Kidney epithelial cell (primary cell): ENCODE results near the gene TMEM190. TPM values are rescaled to one million over a fixed set of nuclear protein-coding genes. Genes with fewer than 3 reads are reported as not detected.

Experiments
- DNase-seq: peaks from one replicate; pipeline ENCODE4 v3.0.0-alpha.2; 2010; ENCODE audit warnings: low read depth
- H3K27me3 ChIP-seq: 2 replicates; pipeline ENCODE4 v1.6.0; 2011; ENCODE audit warnings: low read length; ENCODE audit not compliant: control insufficient read depth, insufficient read depth
- H3K36me3 ChIP-seq: 2 replicates; pipeline ENCODE4 v1.5.1; 2011; ENCODE audit warnings: low read length; ENCODE audit not compliant: control insufficient read depth, insufficient read depth
- H3K4me3 ChIP-seq: 2 replicates; pipeline ENCODE4 v1.5.1; 2011; ENCODE audit warnings: low read depth, mild to moderate bottlenecking, control low read depth, low read length
- total RNA-seq: library from RNA; depleted of rRNA; stranded (reverse); fragments of >200 nt; gene quantifications from 2 replicates; pipeline ENCODE4 v1.2.3, GENCODE V29; 2015
- TF ChIP-seq, protein P1 (sequence below): IDR thresholded peaks from 2 replicates; pipeline ENCODE4 v1.5.1; 2011; ENCODE audit warnings: mild to moderate bottlenecking, moderate library complexity, low read length, control low read depth, inconsistent platforms; ENCODE audit not compliant: insufficient read depth, poor library complexity, severe bottlenecking

The TMEM190 gene
- total RNA-seq, 1 donor from 2014 or later: not detected

GRCh38 chr19:55339889-55340783 is 36.5 kb upstream of the TMEM190 start:
- Histone ChIP-seq H3K4me3 (peak overlapping the region; percentile 86), H3K36me3 (peaks cover 1% of the 10 kb centered on the region), H3K27me3 (no peaks in the 10 kb centered on the region)
- no peak for DNase-seq
- TF ChIP-seq, protein P1, sequence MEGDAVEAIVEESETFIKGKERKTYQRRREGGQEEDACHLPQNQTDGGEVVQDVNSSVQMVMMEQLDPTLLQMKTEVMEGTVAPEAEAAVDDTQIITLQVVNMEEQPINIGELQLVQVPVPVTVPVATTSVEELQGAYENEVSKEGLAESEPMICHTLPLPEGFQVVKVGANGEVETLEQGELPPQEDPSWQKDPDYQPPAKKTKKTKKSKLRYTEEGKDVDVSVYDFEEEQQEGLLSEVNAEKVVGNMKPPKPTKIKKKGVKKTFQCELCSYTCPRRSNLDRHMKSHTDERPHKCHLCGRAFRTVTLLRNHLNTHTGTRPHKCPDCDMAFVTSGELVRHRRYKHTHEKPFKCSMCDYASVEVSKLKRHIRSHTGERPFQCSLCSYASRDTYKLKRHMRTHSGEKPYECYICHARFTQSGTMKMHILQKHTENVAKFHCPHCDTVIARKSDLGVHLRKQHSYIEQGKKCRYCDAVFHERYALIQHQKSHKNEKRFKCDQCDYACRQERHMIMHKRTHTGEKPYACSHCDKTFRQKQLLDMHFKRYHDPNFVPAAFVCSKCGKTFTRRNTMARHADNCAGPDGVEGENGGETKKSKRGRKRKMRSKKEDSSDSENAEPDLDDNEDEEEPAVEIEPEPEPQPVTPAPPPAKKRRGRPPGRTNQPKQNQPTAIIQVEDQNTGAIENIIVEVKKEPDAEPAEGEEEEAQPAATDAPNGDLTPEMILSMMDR: no peak

- TF ChIP-seq, protein P1: peak; percentile 50
- Histone ChIP-seq H3K4me3 (peak overlapping the region; percentile 86), H3K27me3 (no peaks in the 10 kb centered on the region), H3K36me3 (peaks cover 1% of the 10 kb centered on the region)
- no peak for DNase-seq
These were observed 35.9 kb upstream of the TMEM190 start for GRCh38 chr19:55340784-55341147.

DNA sequence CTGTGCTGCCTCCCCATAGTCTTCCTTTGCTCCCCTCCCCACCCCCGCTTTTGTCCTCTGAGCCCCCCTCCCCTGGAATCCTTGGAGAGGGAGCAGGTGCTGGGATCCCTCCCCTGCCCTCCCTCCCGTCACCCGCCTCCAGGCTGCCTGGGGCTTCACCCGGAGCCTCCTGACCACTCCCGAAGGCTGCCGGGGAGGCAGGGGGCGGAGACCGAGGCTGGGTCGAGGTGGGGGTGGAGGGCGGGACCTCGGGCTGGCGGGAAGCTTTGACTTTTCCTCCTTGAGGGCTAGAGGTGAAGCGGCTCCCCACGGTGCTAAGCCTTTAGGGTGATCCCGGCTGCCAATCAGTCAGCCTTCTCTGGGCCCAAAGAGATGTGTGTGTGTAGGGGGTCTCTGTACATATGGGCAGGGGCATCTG is 35.4 kb upstream of the TMEM190 start:
- TF ChIP-seq, protein P1: no peak
- no peak for DNase-seq
- H3K27me3 ChIP-seq: no peaks in the 10 kb centered on the region
- H3K4me3 ChIP-seq: peak overlapping the region; percentile 86
- peaks cover 1% of the 10 kb centered on the region for H3K36me3 ChIP-seq

- no peak for DNase-seq
- peak overlapping the region; percentile 23 for H3K4me3 ChIP-seq
These were observed 34.8 kb upstream of the TMEM190 start for GRCh38 chr19:55341595-55342531.

DNA sequence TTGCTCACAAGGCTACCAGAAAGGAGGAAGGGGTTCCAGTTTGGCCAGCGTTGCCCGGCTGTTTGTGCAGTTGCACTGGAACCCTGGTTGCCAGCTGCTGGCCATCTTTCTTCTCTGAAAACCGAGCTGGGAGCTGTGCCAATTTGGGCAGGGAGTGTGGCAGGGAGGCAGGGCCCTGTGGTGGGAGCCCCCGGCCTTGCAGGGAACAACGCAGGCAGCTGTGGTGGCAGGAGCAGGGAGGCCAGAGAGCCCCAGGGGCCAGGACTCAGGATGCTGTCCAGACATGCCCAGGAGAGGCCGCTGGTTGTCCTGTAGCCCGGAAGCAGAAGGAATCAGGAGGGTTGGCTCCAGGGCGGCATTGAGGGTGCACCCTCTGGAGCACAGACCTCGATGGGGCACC is 32.2 kb upstream of the TMEM190 start:
- Histone ChIP-seq H3K36me3 (peaks cover 1% of the 10 kb centered on the region), H3K27me3 (no peaks in the 10 kb centered on the region), H3K4me3 (no peak overlapping the region)
- no peak for DNase-seq
- TF ChIP-seq, protein P1: no peak

More at GRCh38 chr19:55341595-55342531, 34.8 kb upstream of the TMEM190 start:
- Histone ChIP-seq H3K36me3 (peaks cover 1% of the 10 kb centered on the region), H3K27me3 (no peaks in the 10 kb centered on the region)
- TF ChIP-seq, protein P1: no peak
